GM12878 (cell line): Measurements from ENCODE around the gene CCDC187. TPM values are rescaled to one million over a fixed set of nuclear protein-coding genes. Genes with fewer than 3 reads are reported as not detected.

ENCODE experiments used
- ATAC-seq: fragments of 200-7000 bp; cut with Tn5 transposase; 3 replicates; pipeline ENCODE4 v1.9.1; 2020; ENCODE audit warnings: mild to moderate bottlenecking, moderate library complexity
- BruUV-seq: library from RNA; stranded (reverse); fragments of 400-500 nt; replicated peaks from 2 replicates; lab custom pipeline; 2021; lab: Mats Ljungman, UMichigan
- CTCF ChIA-PET: fragments of 300-600 bp; sonication (Branson Sonifier 250); formaldehyde crosslinking; extraction: SDS; loops from one replicate; lab custom pipeline; 2021; ENCODE audit warnings: inconsistent platforms; lab: Yijun Ruan, JAX
- POLR2A ChIA-PET: fragments of 350-600 bp; formaldehyde crosslinking; extraction: SDS; loops from one replicate; lab custom pipeline; 2021; ENCODE audit warnings: inconsistent platforms; lab: Charles Lee
- RAD21 ChIA-PET: fragments of 300-600 bp; sonication (Branson Sonifier 250); formaldehyde crosslinking; loops from one replicate; lab custom pipeline; 2023; ENCODE audit warnings: antibody characterized with exemption; ENCODE audit not compliant: unreplicated experiment; lab: Charles Lee
- SMC1A ChIA-PET: fragments of 300-600 bp; sonication (Branson Sonifier 250); formaldehyde crosslinking; loops from one replicate; lab custom pipeline; 2023; ENCODE audit not compliant: unreplicated experiment, uncharacterized antibody; lab: Charles Lee
- DNase-seq: peaks from one replicate; pipeline ENCODE4 v3.0.0-alpha.2; 2011; ENCODE audit warnings: low read depth, low spot score
- FAIRE-seq: peaks from 3 replicates; lab custom pipeline; 2011; peaks lifted over from hg19 to GRCh38; lab: Jason Lieb, UNC
- H2AFZ ChIP-seq: 2 replicates; pipeline ENCODE4 v1.6.0; 2011; ENCODE audit warnings: low read depth, low read length, control low read depth; ENCODE audit not compliant: control insufficient read depth
- H3K27ac ChIP-seq: 2 replicates; pipeline ENCODE4 v1.5.1; 2011; ENCODE audit warnings: control low read depth; ENCODE audit not compliant: control insufficient read depth, insufficient read depth
- H3K27me3 ChIP-seq, 2 experiments: replicated peaks in 1 of 2; 2 replicates each; pipeline versions ENCODE4 v1.6.0 to v1.6.1; 2011; ENCODE audit warnings: low read length in 1 of 2; ENCODE audit not compliant: control insufficient read depth in 2 of 2, insufficient read depth in 2 of 2
- H3K36me3 ChIP-seq, 2 experiments: 2 replicates each; pipeline ENCODE4 v1.5.1; 2011; ENCODE audit warnings: low read length in 1 of 2; ENCODE audit not compliant: control insufficient read depth in 2 of 2, insufficient read depth in 2 of 2
- H3K4me1 ChIP-seq: 2 replicates; pipeline ENCODE4 v1.6.1; 2011; ENCODE audit warnings: mild to moderate bottlenecking, low read length, moderate library complexity, mixed read lengths; ENCODE audit not compliant: control insufficient read depth, insufficient read depth
- H3K4me2 ChIP-seq: 2 replicates; pipeline ENCODE4 v1.6.0; 2011; ENCODE audit warnings: control low read depth; ENCODE audit not compliant: control insufficient read depth, insufficient read depth
- H3K4me3 ChIP-seq: fragments of 200-600 bp; sonication (generic); 2 replicates; pipeline ENCODE4 v1.5.1; 2016
- H3K79me2 ChIP-seq: 2 replicates; pipeline ENCODE4 v1.6.0; 2011; ENCODE audit warnings: low read length; ENCODE audit not compliant: control insufficient read depth, insufficient read depth
- H3K9ac ChIP-seq: 2 replicates; pipeline ENCODE4 v1.8.0; 2011; ENCODE audit warnings: low read length, control low read depth, mixed read lengths; ENCODE audit not compliant: control insufficient read depth, insufficient read depth
- H3K9me3 ChIP-seq: replicated peaks from 3 replicates; pipeline ENCODE4 v1.5.1; 2011; ENCODE audit warnings: mild to moderate bottlenecking, low read length; ENCODE audit not compliant: control insufficient read depth, insufficient read depth
- H4K20me1 ChIP-seq: 2 replicates; pipeline ENCODE4 v1.6.0; 2011; ENCODE audit not compliant: control insufficient read depth, insufficient read depth
- FOXM1 ChIP-seq: IDR thresholded peaks from 2 replicates; pipeline ENCODE4 v1.6.1; 2012; ENCODE audit warnings: low read depth, mild to moderate bottlenecking, inconsistent platforms, low read length, moderate library complexity
- HDAC2 ChIP-seq: fragments of 200-600 bp; sonication (generic); IDR thresholded peaks from 2 replicates; pipeline ENCODE4 v1.6.1; 2017
- HDAC6 ChIP-seq: fragments of 200-600 bp; sonication (generic); IDR thresholded peaks from one replicate; pipeline ENCODE4 v1.8.0; 2017; ENCODE audit warnings: antibody characterized with exemption; ENCODE audit not compliant: unreplicated experiment
- MEF2A ChIP-seq: IDR thresholded peaks from 2 replicates; pipeline ENCODE4 v1.6.1; 2011; ENCODE audit warnings: low read depth, mild to moderate bottlenecking, low read length, moderate library complexity; ENCODE audit not compliant: insufficient read depth
- SMARCA5 ChIP-seq: fragments of 450-650 bp; IDR thresholded peaks from 2 replicates; pipeline ENCODE4 v1.6.1; 2017; ENCODE audit warnings: mild to moderate bottlenecking
- SRF ChIP-seq, 2 experiments: IDR thresholded peaks; 2 replicates each; pipeline ENCODE4 v1.6.1; 2011; ENCODE audit warnings: low read depth in 2 of 2, low read length in 2 of 2, mild to moderate bottlenecking in 1 of 2, moderate library complexity in 1 of 2
- WGBS: methylation state at CpG from one replicate; pipeline ENCODE4 v1.1.6; 2016; ENCODE audit warnings: low lambda C conversion rate; ENCODE audit not compliant: insufficient replicate concordance, insufficient coverage; ENCODE audit errors: missing lambda C conversion rate; 5-methylcytosine and 5-hydroxymethylcytosine counted together
- in situ Hi-C: fragments of 300-500 bp; cut with MboI; formaldehyde crosslinking; loops from 9 replicates; pipeline ENCODE4 v1.14.3; 2018; ENCODE audit warnings: mixed read lengths
- intact Hi-C: fragments of 100-400 bp; cut with micrococcal nuclease; formaldehyde crosslinking; loops from one replicate; pipeline ENCODE4 v1.14.2; 2022; ENCODE audit not compliant: unreplicated experiment
- polyA plus RNA-seq, 11 experiments: library from polyadenylated mRNA; depleted of rRNA in 4 of 11; unstranded in 6 of 11; stranded (reverse) in 5 of 11; fragments of >200 nt; fragmentation: Nextera tagmentation in 4 of 11; fragmentation: Illumina TruSeq in 1 of 11; extraction: Ambion mirVana in 4 of 11; extraction: Trizol in 1 of 11; gene quantifications; 1 replicate in 1 of 11; 2 replicates in 10 of 11; pipeline versions ENCODE4 v1.2.1 to v1.2.3, GENCODE V29; 2011 to 2016; ENCODE audit warnings: inconsistent platforms in 2 of 11, missing spikeins in 2 of 11, low read depth in 1 of 11
- total RNA-seq, 4 experiments: library from RNA; depleted of rRNA in 3 of 4; stranded (reverse); fragments of >200 nt in 3 of 4; fragmentation: Illumina TruSeq in 1 of 4; extraction: Trizol in 1 of 4; gene quantifications; 2 replicates each; pipeline versions ENCODE4 v1.2.1 to v1.2.3, GENCODE V29; 2013 to 2021
- TF ChIP-seq, protein P1 (sequence below): fragments of 450-650 bp; formaldehyde crosslinking; IDR thresholded peaks from 2 replicates; pipeline ENCODE4 v1.5.0; 2022; ENCODE audit warnings: mild to moderate bottlenecking, missing genetic modification characterization

Gene CCDC187
- total and polyA plus RNA-seq, 10 of the 15 experiments (the other 5 are each of a cell fraction or from before 2014, with no cell fraction given) = 0.04 to 0.23 (median 0.04) TPM; not detected in 7

- TF ChIP-seq MEF2A = no peak
- TF ChIP-seq, all 136 proteins: peak for 0
Measured at GRCh38 chr9:136213733-136214132, 90.2 kb downstream of the CCDC187 start (continued).

GRCh38 chr9:136212345-136212950 lies 91.4 kb downstream of the CCDC187 start:
- Histone ChIP-seq H3K79me2 (no peaks in the 10 kb centered on the region), H4K20me1 (no peaks in the 10 kb centered on the region; the same call in 1 of the 2 replicates), H3K4me1 (no peaks in the 10 kb centered on the region), H2AFZ (no peak overlapping the region), H3K4me3 (no peak overlapping the region), H3K9me3 (no peaks in the 10 kb centered on the region; the same call in 2 of the 3 replicates), H3K36me3 (peaks cover 19 to 27% of the 10 kb centered on the region in 2 experiments), H3K4me2 (no peak overlapping the region), H3K27me3 (no peaks in the 10 kb centered on the region), H3K27ac (no peak overlapping the region), H3K9ac (no peak overlapping the region)
- DNase-seq (no peak), FAIRE-seq (no peak), ATAC-seq (no peak)
- ChIA-PET POLR2A (no interaction called here), RAD21 (no interaction called here), SMC1A (no interaction called here), CTCF (no interaction called here)
- no peak for TF ChIP-seq SRF (IDR thresholded peaks at IDR 0.05; ENCODE audit: low read depth in 2 of 2, low read length in 2 of 2)
- WGBS = 95% methylated on average over 28 of the region's 28 CpGs
- intact Hi-C loops (no loop called here), in situ Hi-C loops (no loop called here)
- no TSS peak for BruUV-seq

GRCh38 chr9:136211441-136212344 lies 92.2 kb downstream of the CCDC187 start:
- Histone ChIP-seq H3K4me2 (no peak overlapping the region), H4K20me1 (no peaks in the 10 kb centered on the region; the same call in 1 of the 2 replicates), H3K79me2 (no peaks in the 10 kb centered on the region), H3K4me1 (no peaks in the 10 kb centered on the region), H3K9me3 (no peaks in the 10 kb centered on the region; the same call in 2 of the 3 replicates), H3K9ac (no peak overlapping the region), H3K4me3 (no peak overlapping the region), H2AFZ (no peak overlapping the region), H3K36me3 (peaks cover 19 to 27% of the 10 kb centered on the region in 2 experiments), H3K27ac (no peak overlapping the region), H3K27me3 (no peaks in the 10 kb centered on the region)
- RAD21 ChIA-PET = no interaction called here
- in situ Hi-C loops = no loop called here
- DNase-seq (no peak), FAIRE-seq (no peak), ATAC-seq (no peak)
- no TSS peak for BruUV-seq
- POLR2A ChIA-PET = no interaction called here
- intact Hi-C loops = no loop called here
- SMC1A ChIA-PET = no interaction called here
- CTCF ChIA-PET = no interaction called here
- WGBS = 79% methylated on average over 33 of the region's 35 CpGs
- TF ChIP-seq HDAC2 (no peak), HDAC6 (no peak), FOXM1 (no peak), SMARCA5 (no peak)
- TF ChIP-seq, protein P1, sequence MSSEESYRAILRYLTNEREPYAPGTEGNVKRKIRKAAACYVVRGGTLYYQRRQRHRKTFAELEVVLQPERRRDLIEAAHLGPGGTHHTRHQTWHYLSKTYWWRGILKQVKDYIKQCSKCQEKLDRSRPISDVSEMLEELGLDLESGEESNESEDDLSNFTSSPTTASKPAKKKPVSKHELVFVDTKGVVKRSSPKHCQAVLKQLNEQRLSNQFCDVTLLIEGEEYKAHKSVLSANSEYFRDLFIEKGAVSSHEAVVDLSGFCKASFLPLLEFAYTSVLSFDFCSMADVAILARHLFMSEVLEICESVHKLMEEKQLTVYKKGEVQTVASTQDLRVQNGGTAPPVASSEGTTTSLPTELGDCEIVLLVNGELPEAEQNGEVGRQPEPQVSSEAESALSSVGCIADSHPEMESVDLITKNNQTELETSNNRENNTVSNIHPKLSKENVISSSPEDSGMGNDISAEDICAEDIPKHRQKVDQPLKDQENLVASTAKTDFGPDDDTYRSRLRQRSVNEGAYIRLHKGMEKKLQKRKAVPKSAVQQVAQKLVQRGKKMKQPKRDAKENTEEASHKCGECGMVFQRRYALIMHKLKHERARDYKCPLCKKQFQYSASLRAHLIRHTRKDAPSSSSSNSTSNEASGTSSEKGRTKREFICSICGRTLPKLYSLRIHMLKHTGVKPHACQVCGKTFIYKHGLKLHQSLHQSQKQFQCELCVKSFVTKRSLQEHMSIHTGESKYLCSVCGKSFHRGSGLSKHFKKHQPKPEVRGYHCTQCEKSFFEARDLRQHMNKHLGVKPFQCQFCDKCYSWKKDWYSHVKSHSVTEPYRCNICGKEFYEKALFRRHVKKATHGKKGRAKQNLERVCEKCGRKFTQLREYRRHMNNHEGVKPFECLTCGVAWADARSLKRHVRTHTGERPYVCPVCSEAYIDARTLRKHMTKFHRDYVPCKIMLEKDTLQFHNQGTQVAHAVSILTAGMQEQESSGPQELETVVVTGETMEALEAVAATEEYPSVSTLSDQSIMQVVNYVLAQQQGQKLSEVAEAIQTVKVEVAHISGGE (CRISPR knock-in tag) = no peak
